B cell (primary cell): ENCODE results near the gene MLF2. TPM values are rescaled to one million over a fixed set of nuclear protein-coding genes. Genes with fewer than 3 reads are reported as not detected.

Experiments
- ATAC-seq: fragments of 200-7000 bp; cut with Tn5 transposase; one replicate; pipeline ENCODE4 v1.10.0; 2021; ENCODE audit warnings: low read depth, mild to moderate bottlenecking, moderate number of reproducible peaks, moderate library complexity
- CTCF ChIA-PET: fragments of 350-600 bp; sonication (Branson Sonifier 250); formaldehyde crosslinking; loops from one replicate; lab custom pipeline; 2021; ENCODE audit warnings: antibody characterized with exemption, inconsistent platforms; lab: Charles Lee
- POLR2A ChIA-PET: fragments of 350-600 bp; sonication (Branson Sonifier 250); formaldehyde crosslinking; loops from one replicate; lab custom pipeline; 2021; ENCODE audit warnings: antibody characterized with exemption; lab: Charles Lee
- DNase-seq: peaks from one replicate; pipeline ENCODE4 v3.0.0; 2013
- H2AFZ ChIP-seq: 2 replicates; pipeline ENCODE4 v1.6.1; 2012; ENCODE audit warnings: mild to moderate bottlenecking, low read depth, low read length; ENCODE audit not compliant: insufficient read depth, poor library complexity, severe bottlenecking
- H3K27ac ChIP-seq, 2 donors: 1 replicate in 1 of 2; 2 replicates in 1 of 2; pipeline ENCODE4 v1.5.1; 2012 to 2013; ENCODE audit warnings: low read length in 2 of 2, mild to moderate bottlenecking in 2 of 2, moderate library complexity in 1 of 2
- H3K27me3 ChIP-seq, 4 experiments: fragments of 200-600 bp in 1 of 4; sonication (generic) in 1 of 4; replicated peaks in 1 of 4; 1 replicate in 2 of 4; 2 replicates in 2 of 4; pipeline versions ENCODE4 v1.6.1 to v1.7.0; 2013 to 2016; ENCODE audit warnings: low read length in 3 of 4, mild to moderate bottlenecking in 2 of 4, mixed read lengths in 1 of 4, moderate library complexity in 1 of 4; ENCODE audit not compliant: insufficient read depth in 4 of 4, control insufficient read depth in 3 of 4; ENCODE audit errors: control extremely low read depth in 1 of 4
- H3K36me3 ChIP-seq, 2 experiments: replicated peaks in 1 of 2; 1 replicate in 1 of 2; 2 replicates in 1 of 2; pipeline versions ENCODE4 v1.6.1 to v1.7.1; 2013; ENCODE audit warnings: low read length in 1 of 2; ENCODE audit not compliant: insufficient read depth in 2 of 2, control insufficient read depth in 1 of 2; ENCODE audit errors: control extremely low read depth in 1 of 2, extremely low read depth in 1 of 2
- H3K4me1 ChIP-seq, 2 donors: fragments of 200-600 bp in 1 of 2; sonication (generic) in 1 of 2; 1 replicate in 1 of 2; 2 replicates in 1 of 2; pipeline versions ENCODE4 v1.5.1 to v1.6.1; 2013 to 2017; ENCODE audit warnings: low read length in 2 of 2; ENCODE audit not compliant: control insufficient read depth in 2 of 2, insufficient read depth in 2 of 2
- H3K4me2 ChIP-seq: replicated peaks from 2 replicates; pipeline ENCODE3; 2012; ENCODE audit warnings: mild to moderate bottlenecking, low read depth, low read length; ENCODE audit not compliant: poor library complexity, severe bottlenecking
- H3K4me3 ChIP-seq, 5 experiments: fragments of 200-600 bp in 1 of 5; sonication (generic) in 1 of 5; 1 replicate in 3 of 5; 2 replicates in 2 of 5; pipeline versions ENCODE4 v1.5.1 to v1.7.0; 2011 to 2016; ENCODE audit warnings: low read length in 4 of 5, mild to moderate bottlenecking in 4 of 5, low read depth in 2 of 5, control low read depth in 1 of 5, moderate library complexity in 1 of 5; ENCODE audit not compliant: insufficient read depth in 1 of 5; ENCODE audit errors: control extremely low read depth in 1 of 5, extremely low read depth in 1 of 5
- H3K79me2 ChIP-seq: fragments of 200-600 bp; sonication (generic); one replicate; pipeline ENCODE4 v1.6.0; 2016; ENCODE audit warnings: low read length; ENCODE audit not compliant: control insufficient read depth, insufficient read depth
- H3K9ac ChIP-seq: fragments of 200-600 bp; sonication (generic); 2 replicates; pipeline ENCODE4 v1.6.1; 2017; ENCODE audit warnings: mild to moderate bottlenecking, low read length, moderate library complexity
- H3K9me3 ChIP-seq, 3 donors: one replicate each; pipeline versions ENCODE4 v1.6.1 to v1.7.1; 2013; ENCODE audit warnings: low read length in 2 of 3; ENCODE audit not compliant: control insufficient read depth in 2 of 3, insufficient read depth in 1 of 3; ENCODE audit errors: control extremely low read depth in 1 of 3
- H4K20me1 ChIP-seq: 2 replicates; pipeline ENCODE4 v1.6.0; 2012; ENCODE audit warnings: mild to moderate bottlenecking, low read length; ENCODE audit not compliant: insufficient read depth, control insufficient read depth, poor library complexity, severe bottlenecking
- H3K27ac Mint-ChIP-seq: one replicate; pipeline ENCODE4 v1.8.0; 2021; ENCODE audit warnings: mixed read lengths
- H3K27me3 Mint-ChIP-seq: one replicate; pipeline ENCODE4 v1.8.0; 2021; ENCODE audit warnings: mixed read lengths
- H3K4me1 Mint-ChIP-seq: one replicate; pipeline ENCODE4 v1.8.0; 2021; ENCODE audit warnings: mixed read lengths
- H3K4me3 Mint-ChIP-seq: one replicate; pipeline ENCODE4 v1.8.0; 2021; ENCODE audit warnings: mixed read lengths
- H3K9me3 Mint-ChIP-seq: one replicate; pipeline ENCODE4 v1.8.0; 2022; ENCODE audit warnings: mixed read lengths; ENCODE audit not compliant: insufficient read depth
- EZH2 ChIP-seq: IDR thresholded peaks from 2 replicates; pipeline ENCODE4 v1.6.1; 2012; ENCODE audit warnings: borderline replicate concordance, low read depth, mild to moderate bottlenecking, moderate library complexity, low read length; ENCODE audit not compliant: insufficient read depth, poor library complexity, severe bottlenecking
- WGBS: methylation state at CpG from one replicate; pipeline ENCODE4 v1.1.5; 2013; ENCODE audit warnings: missing lambda C conversion rate; ENCODE audit not compliant: insufficient coverage; 5-methylcytosine and 5-hydroxymethylcytosine counted together
- intact Hi-C: fragments of 100-400 bp; cut with micrococcal nuclease; formaldehyde crosslinking; loops from one replicate; pipeline ENCODE4 v1.10.0; 2022
- polyA plus RNA-seq: library from polyadenylated mRNA; depleted of rRNA; stranded (reverse); fragments of >200 nt; gene quantifications from 2 replicates; pipeline ENCODE4 v1.2.3, GENCODE V29; 2012
- total RNA-seq, 2 donors: library from RNA; stranded (reverse); fragments of 120-200 nt in 1 of 2; gene quantifications; 1 replicate in 1 of 2; 2 replicates in 1 of 2; pipeline versions ENCODE4 v1.2.3 to v1.2.4, GENCODE V29; 2013 to 2022
- TF ChIP-seq, protein P1 (sequence below): fragments of 200-600 bp; IDR thresholded peaks from one replicate; pipeline ENCODE4 v1.8.0; 2022; ENCODE audit warnings: antibody characterized with exemption, mild to moderate bottlenecking

The MLF2 gene
- total and polyA plus RNA-seq, 2 donors (not counting 1 experiment from before 2014, with no cell fraction given), result 97.2 to 190 TPM

DNA sequence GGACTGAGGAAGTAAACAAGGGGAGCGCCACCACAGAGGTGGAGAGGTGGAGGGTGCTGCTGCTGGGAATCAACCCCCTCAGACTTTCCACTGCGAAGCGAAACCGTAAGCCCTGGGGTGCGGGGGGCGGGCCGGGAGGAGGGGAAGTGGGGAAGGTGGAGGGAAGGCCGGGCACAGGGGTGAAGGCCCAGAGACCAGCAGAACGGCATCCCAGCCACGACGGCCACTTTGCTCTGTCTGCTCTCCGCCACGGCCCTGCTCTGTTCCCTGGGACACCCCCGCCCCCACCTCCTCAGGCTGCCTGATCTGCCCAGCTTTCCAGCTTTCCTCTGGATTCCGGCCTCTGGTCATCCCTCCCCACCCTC lies 19.4 kb upstream of the MLF2 start, which contains the start of gene LAG3:
Gene LAG3 (plus strand): TSS at position 190 of the 365 bp plus-strand sequence. CDS start 333 bp downstream, outside the sequence.
- Mint-ChIP-seq H3K27ac (no peak within 1 kb of the TSS), H3K9me3 (no peaks in the 10 kb centered on the region), H3K4me1 (peaks cover 18% of the 10 kb centered on the region), H3K27me3 (peaks cover 64% of the 10 kb centered on the region), H3K4me3 (no peak within 1 kb of the TSS)
- H3K27ac ChIP-seq, result no peak within 1 kb of the TSS
- POLR2A ChIA-PET, result interaction anchor here (0.6 kb wide), 2 partner anchors 164 to 204 kb away, joined by 3 to 8 read pairs; no protein-coding TSS in a partner anchor
- no peak within 1 kb of the TSS for H2AFZ ChIP-seq
- no peak for TF ChIP-seq EZH2
- TF ChIP-seq, protein P1, sequence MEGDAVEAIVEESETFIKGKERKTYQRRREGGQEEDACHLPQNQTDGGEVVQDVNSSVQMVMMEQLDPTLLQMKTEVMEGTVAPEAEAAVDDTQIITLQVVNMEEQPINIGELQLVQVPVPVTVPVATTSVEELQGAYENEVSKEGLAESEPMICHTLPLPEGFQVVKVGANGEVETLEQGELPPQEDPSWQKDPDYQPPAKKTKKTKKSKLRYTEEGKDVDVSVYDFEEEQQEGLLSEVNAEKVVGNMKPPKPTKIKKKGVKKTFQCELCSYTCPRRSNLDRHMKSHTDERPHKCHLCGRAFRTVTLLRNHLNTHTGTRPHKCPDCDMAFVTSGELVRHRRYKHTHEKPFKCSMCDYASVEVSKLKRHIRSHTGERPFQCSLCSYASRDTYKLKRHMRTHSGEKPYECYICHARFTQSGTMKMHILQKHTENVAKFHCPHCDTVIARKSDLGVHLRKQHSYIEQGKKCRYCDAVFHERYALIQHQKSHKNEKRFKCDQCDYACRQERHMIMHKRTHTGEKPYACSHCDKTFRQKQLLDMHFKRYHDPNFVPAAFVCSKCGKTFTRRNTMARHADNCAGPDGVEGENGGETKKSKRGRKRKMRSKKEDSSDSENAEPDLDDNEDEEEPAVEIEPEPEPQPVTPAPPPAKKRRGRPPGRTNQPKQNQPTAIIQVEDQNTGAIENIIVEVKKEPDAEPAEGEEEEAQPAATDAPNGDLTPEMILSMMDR, result no peak
- no peaks in the 10 kb centered on the region for H3K36me3 ChIP-seq
- no peak for DNase-seq
- intact Hi-C loops, result no loop called here
- H3K4me2 ChIP-seq, result peak within 1 kb of the TSS; percentile 46
- peak within 1 kb of the TSS in 1 of 5 experiments; percentile 20 for H3K4me3 ChIP-seq
- no peak within 1 kb of the TSS for H3K9ac ChIP-seq
- H3K79me2 ChIP-seq, result no peaks in the 10 kb centered on the region
- no peaks in the 10 kb centered on the region for H4K20me1 ChIP-seq
- peak; percentile 49 for ATAC-seq
- H3K4me1 ChIP-seq, result peaks cover 22 to 40% of the 10 kb centered on the region in 2 donors
- CTCF ChIA-PET, result interaction anchor here (2.2 kb wide), 1 partner anchor 18 kb away, joined by 7 read pairs; no protein-coding TSS in a partner anchor
- peaks cover 0 to 88% (median 46%) of the 10 kb centered on the region in 4 experiments for H3K27me3 ChIP-seq
- H3K9me3 ChIP-seq, result peaks cover 0 to 21% (median 0%) of the 10 kb centered on the region in 3 donors
- 24% methylated on average over 9 of the region's 15 CpGs for WGBS
